Measurements from ENCODE around the gene SOCS4.

SOCS4 gene

GRCh38 chr14:55043528-55043927 lies 16.5 kb downstream of the SOCS4 start:
- H3K27ac ChIP-seq, result no peak overlapping the region
- TF ChIP-seq, protein P1, sequence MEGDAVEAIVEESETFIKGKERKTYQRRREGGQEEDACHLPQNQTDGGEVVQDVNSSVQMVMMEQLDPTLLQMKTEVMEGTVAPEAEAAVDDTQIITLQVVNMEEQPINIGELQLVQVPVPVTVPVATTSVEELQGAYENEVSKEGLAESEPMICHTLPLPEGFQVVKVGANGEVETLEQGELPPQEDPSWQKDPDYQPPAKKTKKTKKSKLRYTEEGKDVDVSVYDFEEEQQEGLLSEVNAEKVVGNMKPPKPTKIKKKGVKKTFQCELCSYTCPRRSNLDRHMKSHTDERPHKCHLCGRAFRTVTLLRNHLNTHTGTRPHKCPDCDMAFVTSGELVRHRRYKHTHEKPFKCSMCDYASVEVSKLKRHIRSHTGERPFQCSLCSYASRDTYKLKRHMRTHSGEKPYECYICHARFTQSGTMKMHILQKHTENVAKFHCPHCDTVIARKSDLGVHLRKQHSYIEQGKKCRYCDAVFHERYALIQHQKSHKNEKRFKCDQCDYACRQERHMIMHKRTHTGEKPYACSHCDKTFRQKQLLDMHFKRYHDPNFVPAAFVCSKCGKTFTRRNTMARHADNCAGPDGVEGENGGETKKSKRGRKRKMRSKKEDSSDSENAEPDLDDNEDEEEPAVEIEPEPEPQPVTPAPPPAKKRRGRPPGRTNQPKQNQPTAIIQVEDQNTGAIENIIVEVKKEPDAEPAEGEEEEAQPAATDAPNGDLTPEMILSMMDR (conservative IDR thresholded peaks at IDR 0.05), result no peak

- H3K27ac ChIP-seq, result no peak overlapping the region
- TF ChIP-seq, protein P1 (conservative IDR thresholded peaks at IDR 0.05), result no peak
These were observed 18.1 kb downstream of the SOCS4 start for GRCh38 chr14:55045087-55045486.

GRCh38 chr14:55047301-55048053 lies 20.4 kb downstream of the SOCS4 start:
- TF ChIP-seq, protein P1 (conservative IDR thresholded peaks at IDR 0.05), result no peak
- H3K27ac ChIP-seq, result no peak overlapping the region

GRCh38 chr14:55048900-55049436 lies 21.9 kb downstream of the SOCS4 start:
- TF ChIP-seq, protein P1 (conservative IDR thresholded peaks at IDR 0.05), result no peak
- no peak overlapping the region for H3K27ac ChIP-seq

GRCh38 chr14:55051165-55051422 lies 24.1 kb downstream of the SOCS4 start:
- TF ChIP-seq, protein P1 (conservative IDR thresholded peaks at IDR 0.05), result no peak
- peak overlapping the region; percentile 95 for H3K27ac ChIP-seq

GRCh38 chr14:55051423-55052268 lies 24.6 kb downstream of the SOCS4 start, which contains the start of gene MAPK1IP1L:
Gene MAPK1IP1L (plus strand): TSS chr14:55051647. CDS start chr14:55061684, 10,037 bp downstream.
- TF ChIP-seq, protein P1 (conservative IDR thresholded peaks at IDR 0.05), result peak; percentile 99
- peak within 1 kb of the TSS; percentile 95 for H3K27ac ChIP-seq

DNA sequence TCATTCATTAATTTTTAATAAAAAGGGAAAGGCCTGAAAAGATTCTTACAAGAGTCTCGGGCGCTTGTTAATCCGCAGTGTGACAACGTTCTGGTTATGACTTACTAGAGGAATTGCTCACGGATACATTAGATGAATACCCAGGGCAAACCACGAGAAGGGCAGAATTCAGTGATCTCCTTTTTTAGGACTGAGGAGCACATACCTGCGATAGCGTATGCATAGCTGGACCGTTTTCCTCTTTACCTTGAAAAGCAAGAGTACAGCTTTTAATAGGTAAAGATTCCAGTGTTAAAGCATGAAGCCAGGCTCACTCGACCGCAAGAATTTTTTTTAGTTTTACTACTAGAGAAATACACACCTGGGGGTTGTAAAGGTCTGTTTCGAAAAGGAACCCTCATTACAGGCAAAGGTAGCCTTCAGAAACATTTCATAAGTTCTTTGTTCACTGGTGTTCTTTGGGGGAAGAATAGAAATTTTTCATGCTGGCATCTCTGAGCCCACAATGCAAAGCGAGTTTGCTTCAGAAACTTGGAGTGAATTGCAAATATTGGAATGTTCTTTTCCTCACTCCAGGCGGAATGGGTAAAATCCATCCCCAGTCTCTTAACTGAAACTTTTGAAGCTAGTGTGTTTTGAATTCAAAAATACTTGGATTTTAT lies 25.4 kb downstream of the SOCS4 start:
- TF ChIP-seq, protein P1 (conservative IDR thresholded peaks at IDR 0.05), result no peak

More for the DNA sequence above, 25.4 kb downstream of the SOCS4 start:
- peak overlapping the region; percentile 95 for H3K27ac ChIP-seq
